GM10248 (cell line): ENCODE measurements around the gene STX17.
"Not testable (repeated sequence)": the region's sequence is repeated elsewhere in the genome, so short reads cannot be mapped to it uniquely, and the experiment has no call there.

ENCODE experiments used
- CTCF ChIA-PET: fragments of 300-600 bp; sonication (Branson Sonifier 250); formaldehyde crosslinking; extraction: SDS; loops from one replicate; lab custom pipeline; 2021; ENCODE audit warnings: antibody characterized with exemption; lab: Yijun Ruan, JAX
- POLR2A ChIA-PET: fragments of 350-650 bp; sonication (Branson Sonifier 250); formaldehyde crosslinking; extraction: SDS; loops from one replicate; lab custom pipeline; 2020; ENCODE audit warnings: antibody characterized with exemption; lab: Yijun Ruan, JAX
- DNase-seq: peaks from one replicate; pipeline ENCODE4 v3.0.0; 2012; ENCODE audit errors: extremely low spot score
- CTCF ChIP-seq: IDR thresholded peaks from 2 replicates; pipeline ENCODE4 v1.5.1; 2012; ENCODE audit warnings: mild to moderate bottlenecking, low read depth; ENCODE audit errors: extremely low read depth, missing control alignments, control extremely low read depth

Gene STX17

GRCh38 chr9:99906403-99907207 is at the start of gene STX17:
Gene STX17 (plus strand): TSS chr9:99906654. CDS start chr9:99915240, 8,586 bp downstream.
- peak; percentile 93 for DNase-seq
- ChIA-PET CTCF (interaction anchor here (0.9 to 1.6 kb wide), 9 partner anchors 8 to 715 kb away, joined by 3 to 5 read pairs (median 3); partner anchors contain the start of gene NR4A3), POLR2A (no interaction called here)
- no peak for TF ChIP-seq CTCF

GRCh38 chr9:99857576-99857975 is 48.9 kb upstream of the STX17 start:
- POLR2A ChIA-PET, DNase-seq: not testable (repeated sequence)
- CTCF ChIA-PET = interaction anchor here (0.9 to 4.4 kb wide), 4 partner anchors 12 to 33 kb away, joined by 3 to 28 read pairs (median 9); no protein-coding TSS in a partner anchor

- no peak for TF ChIP-seq CTCF
- DNase-seq = no peak
- POLR2A ChIA-PET = no interaction called here
- CTCF ChIA-PET = interaction anchor here (0.9 to 4.4 kb wide), 4 partner anchors 12 to 33 kb away, joined by 3 to 28 read pairs (median 6); no protein-coding TSS in a partner anchor
Observed at GRCh38 chr9:99858087-99858486, 48.4 kb upstream of the STX17 start.

- DNase-seq = no peak
- ChIA-PET POLR2A (interaction anchor here (0.6 kb wide), 1 partner anchor 1638 kb away, joined by 3 read pairs; no protein-coding TSS in a partner anchor), CTCF (interaction anchor here (1.3 to 4.4 kb wide), 4 partner anchors 15 to 30 kb away, joined by 3 to 28 read pairs (median 4); no protein-coding TSS in a partner anchor)
- TF ChIP-seq CTCF = no peak
Observed at GRCh38 chr9:99859243-99859980, 47.0 kb upstream of the STX17 start.

GRCh38 chr9:99860266-99860665 is 46.2 kb upstream of the STX17 start:
- CTCF ChIA-PET = interaction anchor here (0.9 to 1.6 kb wide), 4 partner anchors 9 to 629 kb away, joined by 3 read pairs; no protein-coding TSS in a partner anchor
- POLR2A ChIA-PET = no interaction called here
- TF ChIP-seq CTCF = no peak
- no peak for DNase-seq

GRCh38 chr9:99863955-99864354 is 42.5 kb upstream of the STX17 start:
- TF ChIP-seq CTCF = no peak
- ChIA-PET CTCF (no interaction called here), POLR2A (no interaction called here)

GRCh38 chr9:99866398-99866797 is 40.1 kb upstream of the STX17 start:
- ChIA-PET CTCF (interaction anchor here (2.8 kb wide), 1 partner anchor 10 kb away, joined by 8 read pairs; no protein-coding TSS in a partner anchor), POLR2A (no interaction called here)
- no peak for TF ChIP-seq CTCF
- no peak for DNase-seq

More at GRCh38 chr9:99863955-99864354, 42.5 kb upstream of the STX17 start:
- DNase-seq = no peak
